ENCODE data around the gene RLN2.

- TF ChIP-seq EZH2phosphoT487 (IDR thresholded peaks at IDR 0.05; ENCODE audit: borderline replicate concordance, low read depth, low read length), result no peak
- TF ChIP-seq, protein P1, sequence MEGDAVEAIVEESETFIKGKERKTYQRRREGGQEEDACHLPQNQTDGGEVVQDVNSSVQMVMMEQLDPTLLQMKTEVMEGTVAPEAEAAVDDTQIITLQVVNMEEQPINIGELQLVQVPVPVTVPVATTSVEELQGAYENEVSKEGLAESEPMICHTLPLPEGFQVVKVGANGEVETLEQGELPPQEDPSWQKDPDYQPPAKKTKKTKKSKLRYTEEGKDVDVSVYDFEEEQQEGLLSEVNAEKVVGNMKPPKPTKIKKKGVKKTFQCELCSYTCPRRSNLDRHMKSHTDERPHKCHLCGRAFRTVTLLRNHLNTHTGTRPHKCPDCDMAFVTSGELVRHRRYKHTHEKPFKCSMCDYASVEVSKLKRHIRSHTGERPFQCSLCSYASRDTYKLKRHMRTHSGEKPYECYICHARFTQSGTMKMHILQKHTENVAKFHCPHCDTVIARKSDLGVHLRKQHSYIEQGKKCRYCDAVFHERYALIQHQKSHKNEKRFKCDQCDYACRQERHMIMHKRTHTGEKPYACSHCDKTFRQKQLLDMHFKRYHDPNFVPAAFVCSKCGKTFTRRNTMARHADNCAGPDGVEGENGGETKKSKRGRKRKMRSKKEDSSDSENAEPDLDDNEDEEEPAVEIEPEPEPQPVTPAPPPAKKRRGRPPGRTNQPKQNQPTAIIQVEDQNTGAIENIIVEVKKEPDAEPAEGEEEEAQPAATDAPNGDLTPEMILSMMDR (conservative IDR thresholded peaks at IDR 0.05; ENCODE audit: low read length), result no peak
These were observed 15.9 kb downstream of the RLN2 start for GRCh38 chr9:5288591-5288990.
